Transverse colon (tissue), 4 donors: ENCODE data around the gene SLC14A1. TPM values are rescaled to one million over a fixed set of nuclear protein-coding genes. Genes with fewer than 3 reads are reported as not detected.
A peak's percentile ranks its signal among the peaks of the same experiment; 100 is the strongest.

Experiments
- DNase-seq: peaks from one replicate; pipeline ENCODE4 v3.0.0-alpha.2; 2019
- H3K27ac ChIP-seq, 4 donors: fragments of 200-600 bp; sonication (generic); 2 replicates each; pipeline ENCODE4 v1.5.1; 2016 to 2018; ENCODE audit warnings: inconsistent platforms in 4 of 4
- H3K27me3 ChIP-seq: fragments of 200-600 bp; sonication (generic); 2 replicates; pipeline ENCODE4 v1.5.1; 2017; ENCODE audit warnings: inconsistent platforms
- H3K36me3 ChIP-seq, 4 donors: fragments of 200-600 bp; sonication (generic); 2 replicates each; pipeline ENCODE4 v1.5.1; 2017 to 2019; ENCODE audit warnings: inconsistent platforms in 4 of 4
- H3K4me1 ChIP-seq, 4 donors: fragments of 200-600 bp; sonication (generic); 2 replicates each; pipeline ENCODE4 v1.5.1; 2017 to 2020; ENCODE audit warnings: inconsistent platforms in 4 of 4
- H3K4me3 ChIP-seq, 4 donors: fragments of 200-600 bp; sonication (generic); 1 replicate in 1 of 4; 2 replicates in 3 of 4; pipeline versions ENCODE4 v1.5.1 to v1.6.1; 2017 to 2019; ENCODE audit warnings: inconsistent platforms in 4 of 4
- H3K9me3 ChIP-seq, 2 donors: fragments of 200-600 bp; sonication (generic); 2 replicates each; pipeline ENCODE4 v1.5.1; 2017 to 2019; ENCODE audit warnings: inconsistent platforms in 2 of 2
- CTCF ChIP-seq, 5 experiments: fragments of 200-600 bp in 3 of 5; fragments of 450-650 bp in 2 of 5; sonication (generic) in 3 of 5; IDR thresholded peaks; 1 replicate in 2 of 5; 2 replicates in 3 of 5; pipeline ENCODE4 v1.5.1; 2016 to 2017; ENCODE audit warnings: antibody characterized with exemption in 5 of 5, inconsistent platforms in 3 of 5, mild to moderate bottlenecking in 2 of 5, moderate library complexity in 1 of 5
- EP300 ChIP-seq: sonication (generic); formaldehyde crosslinking; IDR thresholded peaks from one replicate; pipeline ENCODE4 v1.6.1; 2017; ENCODE audit warnings: antibody characterized with exemption, low read depth
- POLR2A ChIP-seq: fragments of 450-650 bp; IDR thresholded peaks from one replicate; pipeline ENCODE4 v1.6.1; 2016; ENCODE audit warnings: antibody characterized with exemption, mild to moderate bottlenecking, moderate library complexity
- POLR2AphosphoS5 ChIP-seq, 3 donors: sonication (generic); formaldehyde crosslinking; IDR thresholded peaks; one replicate each; pipeline ENCODE4 v1.6.1; 2016; ENCODE audit warnings: antibody characterized with exemption in 3 of 3
- WGBS, 2 donors: methylation state at CpG; one replicate each; pipeline ENCODE4 v1.1.5; 2018; ENCODE audit warnings: low coverage in 1 of 2; 5-methylcytosine and 5-hydroxymethylcytosine counted together
- in situ Hi-C, 4 donors: fragments of 200-750 bp; cut with MboI; loops; one replicate each; pipeline versions ENCODE4 v1.15.0 to v1.15.1; 2017; ENCODE audit warnings: low sequenced_read_pairs in 3 of 4, low pct_ligation_motif_present in 1 of 4, low pct_unique_long_range_greater_than_20kb in 1 of 4
- intact Hi-C: fragments of 100-400 bp; cut with DNase I; formaldehyde crosslinking; loops from one replicate; pipeline ENCODE4 v1.15.1; 2023; ENCODE audit warnings: low total_unique reads
- total RNA-seq, 4 donors: library from RNA; depleted of rRNA; stranded (reverse); fragments of >200 nt; gene quantifications; one replicate each; pipeline ENCODE4 v1.1.0, GENCODE V29; 2016

The SLC14A1 gene
- total RNA-seq, 4 donors from 2014 or later: 0.75 to 2.9 (median 0.95) TPM; not detected in 1

GRCh38 chr18:45780568-45780967 is 56.6 kb downstream of the SLC14A1 start:
- Histone ChIP-seq H3K4me1 (peaks cover 0 to 6% (median under 1%) of the 10 kb centered on the region in 4 donors), H3K36me3 (no peaks in the 10 kb centered on the region), H3K27ac (no peak overlapping the region), H3K4me3 (no peak overlapping the region), H3K9me3 (no peaks in the 10 kb centered on the region), H3K27me3 (no peaks in the 10 kb centered on the region)
- TF ChIP-seq POLR2AphosphoS5 (IDR thresholded peaks at IDR 0.05) (no peak), POLR2A (no peak)
- in situ Hi-C loops (no loop called here), intact Hi-C loops (no loop called here)
- no peak for DNase-seq
- 47% methylated on average over 2 of the region's 2 CpGs; no CpG with 5 or more reads in 1 of the 2 donors for WGBS, 2 donors

- Histone ChIP-seq H3K27ac (no peak overlapping the region), H3K9me3 (no peaks in the 10 kb centered on the region), H3K27me3 (no peaks in the 10 kb centered on the region), H3K4me1 (no peaks in the 10 kb centered on the region), H3K4me3 (no peak overlapping the region), H3K36me3 (no peaks in the 10 kb centered on the region)
- TF ChIP-seq EP300 (no peak), POLR2A (no peak), CTCF (IDR thresholded peaks at IDR 0.05) (no peak)
- intact Hi-C loops (no loop called here), in situ Hi-C loops (no loop called here)
- WGBS, 2 donors: 58% methylated on average over 1 of the region's 1 CpG; no CpG with 5 or more reads in 1 of the 2 donors
- no peak for DNase-seq
These were observed 58.7 kb downstream of the SLC14A1 start for GRCh38 chr18:45782662-45783061.

- WGBS, 2 donors: 71 to 82% methylated on average over 8 to 9 of the region's 9 CpGs
- H3K9me3 ChIP-seq: no peaks in the 10 kb centered on the region
- no peaks in the 10 kb centered on the region for H3K4me1 ChIP-seq
- no peaks in the 10 kb centered on the region for H3K36me3 ChIP-seq
- intact Hi-C loops: no loop called here
- no peak for TF ChIP-seq CTCF (IDR thresholded peaks at IDR 0.05)
- no peak overlapping the region for H3K4me3 ChIP-seq
- no peaks in the 10 kb centered on the region for H3K27me3 ChIP-seq
- DNase-seq: no peak
- in situ Hi-C loops: no loop called here
- H3K27ac ChIP-seq: no peak overlapping the region
These were observed 59.4 kb downstream of the SLC14A1 start for GRCh38 chr18:45783097-45784075.

- H3K4me3 ChIP-seq: no peak overlapping the region
- in situ Hi-C loops: no loop called here
- intact Hi-C loops: no loop called here
These were observed 61.2 kb downstream of the SLC14A1 start for GRCh38 chr18:45785134-45785533.

More at GRCh38 chr18:45785134-45785533, 61.2 kb downstream of the SLC14A1 start:
- no peak for TF ChIP-seq POLR2A
- TF ChIP-seq EP300: no peak
- TF ChIP-seq POLR2AphosphoS5 (IDR thresholded peaks at IDR 0.05): no peak
- TF ChIP-seq CTCF (IDR thresholded peaks at IDR 0.05): no peak
- 51% methylated on average over 4 of the region's 4 CpGs; no CpG with 5 or more reads in 1 of the 2 donors for WGBS, 2 donors
- peak; percentile 20 for DNase-seq
- no peak overlapping the region for H3K27ac ChIP-seq
- H3K36me3 ChIP-seq: no peaks in the 10 kb centered on the region
- no peaks in the 10 kb centered on the region for H3K4me1 ChIP-seq
- H3K9me3 ChIP-seq: no peaks in the 10 kb centered on the region
- H3K27me3 ChIP-seq: no peaks in the 10 kb centered on the region
